Measurements from ENCODE around the gene APRT. TPM values are rescaled to one million over a fixed set of nuclear protein-coding genes. Genes with fewer than 3 reads are reported as not detected.
A peak's percentile ranks its signal among the peaks of the same experiment; 100 is the strongest.

The APRT gene
- total RNA-seq, 1 experiment from 2014 or later, result 350 TPM

DNA sequence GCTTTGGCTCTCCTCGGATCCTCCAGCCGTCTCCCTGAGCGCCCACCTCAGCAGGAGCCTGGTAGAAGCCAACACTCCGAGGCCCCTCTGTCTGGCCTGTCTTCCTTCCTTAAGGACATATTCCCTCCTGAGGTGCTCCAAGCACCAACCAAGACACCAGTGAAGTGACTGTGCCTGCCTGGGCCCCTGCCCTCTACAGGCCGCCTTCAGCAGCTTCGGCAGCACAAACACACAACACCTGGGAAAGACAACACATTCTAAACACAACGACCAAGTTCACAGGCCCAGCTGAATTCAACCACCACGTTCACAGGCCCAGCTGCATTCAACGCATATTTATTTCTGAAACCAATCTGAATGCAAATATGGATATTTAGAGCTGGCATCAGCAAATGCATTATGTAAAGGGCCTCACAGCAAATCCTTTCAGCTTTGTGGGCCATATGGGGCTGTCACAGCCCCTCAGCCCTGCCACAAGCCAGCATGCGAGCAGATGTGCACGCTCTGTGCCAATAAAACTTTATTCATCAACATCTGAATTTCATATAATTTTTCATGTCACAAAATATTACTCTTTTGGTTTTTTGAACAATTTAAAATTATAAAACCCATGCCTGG, 32.8 kb upstream of the APRT start:
- H3K9me3 ChIP-seq (ENCODE audit: low read length), result no peaks in the 10 kb centered on the region
- no peaks in the 10 kb centered on the region for H3K27me3 ChIP-seq (ENCODE audit: low read length)
- H4K20me1 ChIP-seq (ENCODE audit: low read length), result no peaks in the 10 kb centered on the region
- H3K27ac ChIP-seq (ENCODE audit: low read length), result no peak overlapping the region
- TF ChIP-seq, protein P1, sequence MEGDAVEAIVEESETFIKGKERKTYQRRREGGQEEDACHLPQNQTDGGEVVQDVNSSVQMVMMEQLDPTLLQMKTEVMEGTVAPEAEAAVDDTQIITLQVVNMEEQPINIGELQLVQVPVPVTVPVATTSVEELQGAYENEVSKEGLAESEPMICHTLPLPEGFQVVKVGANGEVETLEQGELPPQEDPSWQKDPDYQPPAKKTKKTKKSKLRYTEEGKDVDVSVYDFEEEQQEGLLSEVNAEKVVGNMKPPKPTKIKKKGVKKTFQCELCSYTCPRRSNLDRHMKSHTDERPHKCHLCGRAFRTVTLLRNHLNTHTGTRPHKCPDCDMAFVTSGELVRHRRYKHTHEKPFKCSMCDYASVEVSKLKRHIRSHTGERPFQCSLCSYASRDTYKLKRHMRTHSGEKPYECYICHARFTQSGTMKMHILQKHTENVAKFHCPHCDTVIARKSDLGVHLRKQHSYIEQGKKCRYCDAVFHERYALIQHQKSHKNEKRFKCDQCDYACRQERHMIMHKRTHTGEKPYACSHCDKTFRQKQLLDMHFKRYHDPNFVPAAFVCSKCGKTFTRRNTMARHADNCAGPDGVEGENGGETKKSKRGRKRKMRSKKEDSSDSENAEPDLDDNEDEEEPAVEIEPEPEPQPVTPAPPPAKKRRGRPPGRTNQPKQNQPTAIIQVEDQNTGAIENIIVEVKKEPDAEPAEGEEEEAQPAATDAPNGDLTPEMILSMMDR (conservative IDR thresholded peaks at IDR 0.05; ENCODE audit: low read depth, low read length), result peak; percentile 19; the same call in 1 of the 2 replicates
- no peak for TF ChIP-seq EZH2 (IDR thresholded peaks at IDR 0.05; ENCODE audit: low read length, unreplicated experiment)
- no peaks in the 10 kb centered on the region for H3F3A ChIP-seq (ENCODE audit: low read length, unreplicated experiment)
- H3K9ac ChIP-seq (ENCODE audit: low read length), result no peak overlapping the region
- H3K79me2 ChIP-seq (ENCODE audit: low read length), result no peaks in the 10 kb centered on the region
- ChIA-PET CTCF (no interaction called here), POLR2A (ENCODE audit: unreplicated experiment) (no interaction called here)
- BruUV-seq (replicated peaks), result no TSS peak
- H3K9me2 ChIP-seq (replicated peaks; ENCODE audit: low read length), result no peaks in the 10 kb centered on the region
- H3K4me1 ChIP-seq (ENCODE audit: insufficient read depth, low read length), result no peaks in the 10 kb centered on the region
- DNase-seq (no peak), ATAC-seq (no peak)
- H2AFZ ChIP-seq (ENCODE audit: low read length), result no peak overlapping the region
- H3K4me3 ChIP-seq (ENCODE audit: low read length), result no peak overlapping the region
- no peaks in the 10 kb centered on the region for H3K36me3 ChIP-seq (ENCODE audit: low read depth, low read length)
- intact Hi-C loops (cut with micrococcal nuclease), result no loop called here
- H3K4me2 ChIP-seq (ENCODE audit: low read length), result no peak overlapping the region

DNA sequence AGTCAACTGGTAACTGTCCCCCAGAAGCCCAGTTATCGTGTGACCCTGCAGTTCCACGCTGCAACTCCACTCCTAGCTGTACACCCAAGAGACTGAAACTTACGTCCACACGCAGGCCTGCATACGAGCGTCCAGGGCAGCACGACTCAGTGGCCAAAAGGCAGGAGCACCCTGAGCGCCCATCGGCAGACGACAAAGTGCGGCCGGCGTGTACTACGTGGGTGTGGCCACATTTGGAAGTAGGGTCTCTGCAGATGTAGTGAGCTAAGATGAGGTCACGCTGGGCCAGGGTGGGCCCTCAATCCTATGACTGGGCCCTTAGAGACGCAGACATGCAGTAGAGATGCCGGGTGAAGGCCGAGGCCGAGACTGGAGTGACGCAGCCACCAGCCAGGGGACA, 31.5 kb upstream of the APRT start:
- no peaks in the 10 kb centered on the region for H4K20me1 ChIP-seq (ENCODE audit: low read length)

DNA sequence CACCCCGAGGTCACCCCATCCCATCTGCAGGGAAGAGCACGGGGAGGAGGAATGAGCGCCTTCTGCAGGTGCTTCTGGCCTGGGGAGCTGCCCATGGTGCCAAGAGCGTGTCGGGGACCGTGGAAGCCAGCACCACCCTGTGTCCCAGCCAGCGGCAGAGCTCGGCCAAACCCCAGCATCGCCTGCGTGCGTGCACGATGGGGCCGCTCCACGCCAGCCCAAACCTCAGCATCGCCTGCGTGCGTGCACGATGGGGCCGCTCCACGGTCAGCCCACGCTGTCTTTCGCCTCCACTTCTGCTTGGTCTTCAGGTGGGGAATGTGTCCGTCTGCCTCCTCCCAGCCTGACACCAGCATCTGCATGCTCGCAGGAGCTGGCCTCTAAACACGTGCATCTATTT, 31.1 kb upstream of the APRT start:
- no peak for DNase-seq
- Histone ChIP-seq H3K36me3 (ENCODE audit: low read depth, low read length) (no peaks in the 10 kb centered on the region), H3K79me2 (ENCODE audit: low read length) (no peaks in the 10 kb centered on the region), H3F3A (ENCODE audit: low read length, unreplicated experiment) (no peaks in the 10 kb centered on the region), H3K4me3 (ENCODE audit: low read length) (no peak overlapping the region), H4K20me1 (ENCODE audit: low read length) (no peaks in the 10 kb centered on the region), H3K9ac (ENCODE audit: low read length) (no peak overlapping the region), H3K4me2 (ENCODE audit: low read length) (no peak overlapping the region), H3K27me3 (ENCODE audit: low read length) (no peaks in the 10 kb centered on the region), H2AFZ (ENCODE audit: low read length) (no peak overlapping the region), H3K4me1 (ENCODE audit: insufficient read depth, low read length) (no peaks in the 10 kb centered on the region), H3K9me3 (ENCODE audit: low read length) (no peaks in the 10 kb centered on the region), H3K9me2 (replicated peaks; ENCODE audit: low read length) (no peaks in the 10 kb centered on the region), H3K27ac (ENCODE audit: low read length) (no peak overlapping the region)
- intact Hi-C loops (cut with micrococcal nuclease), result no loop called here
- no peak for ATAC-seq
- CTCF ChIA-PET, result no interaction called here
- POLR2A ChIA-PET (ENCODE audit: unreplicated experiment), result no interaction called here
- BruUV-seq (replicated peaks), result no TSS peak
- TF ChIP-seq, protein P1 (conservative IDR thresholded peaks at IDR 0.05; ENCODE audit: low read depth, low read length), result no peak
- no peak for TF ChIP-seq EZH2 (IDR thresholded peaks at IDR 0.05; ENCODE audit: low read length, unreplicated experiment)
- no peak for TF ChIP-seq EZH2phosphoT487 (IDR thresholded peaks at IDR 0.05; ENCODE audit: borderline replicate concordance, low read length)

More for the DNA sequence above, 31.5 kb upstream of the APRT start:
- POLR2A ChIA-PET (ENCODE audit: unreplicated experiment), result no interaction called here
- DNase-seq, result no peak
- Histone ChIP-seq H3K27ac (ENCODE audit: low read length) (no peak overlapping the region), H3K27me3 (ENCODE audit: low read length) (no peaks in the 10 kb centered on the region), H3K36me3 (ENCODE audit: low read depth, low read length) (no peaks in the 10 kb centered on the region), H2AFZ (ENCODE audit: low read length) (no peak overlapping the region), H3K9me2 (replicated peaks; ENCODE audit: low read length) (no peaks in the 10 kb centered on the region), H3K79me2 (ENCODE audit: low read length) (no peaks in the 10 kb centered on the region), H3K4me1 (ENCODE audit: insufficient read depth, low read length) (no peaks in the 10 kb centered on the region), H3K4me3 (ENCODE audit: low read length) (no peak overlapping the region), H3K9me3 (ENCODE audit: low read length) (no peaks in the 10 kb centered on the region), H3K4me2 (ENCODE audit: low read length) (no peak overlapping the region), H3K9ac (ENCODE audit: low read length) (no peak overlapping the region), H3F3A (ENCODE audit: low read length, unreplicated experiment) (no peaks in the 10 kb centered on the region)
- intact Hi-C loops (cut with micrococcal nuclease), result no loop called here
- BruUV-seq (replicated peaks), result no TSS peak
- ATAC-seq, result no peak
- CTCF ChIA-PET, result no interaction called here
- TF ChIP-seq EZH2 (IDR thresholded peaks at IDR 0.05; ENCODE audit: low read length, unreplicated experiment) (no peak), EZH2phosphoT487 (IDR thresholded peaks at IDR 0.05; ENCODE audit: borderline replicate concordance, low read length) (no peak)
- TF ChIP-seq, protein P1 (conservative IDR thresholded peaks at IDR 0.05; ENCODE audit: low read depth, low read length), result no peak
